Chondrocyte (in vitro differentiated cells): ENCODE results near the gene FERMT2. TPM values are rescaled to one million over a fixed set of nuclear protein-coding genes. Genes with fewer than 3 reads are reported as not detected.

ENCODE experiments used
- DNase-seq: peaks from one replicate; pipeline ENCODE4 v3.0.0; 2021; ENCODE audit warnings: mixed read lengths, low spot score
- H3K27ac Mint-ChIP-seq: one replicate; pipeline ENCODE4 v1.8.0; 2021; ENCODE audit warnings: mild to moderate bottlenecking, moderate library complexity, mixed read lengths; ENCODE audit not compliant: unreplicated experiment
- H3K27me3 Mint-ChIP-seq: 2 replicates; pipeline ENCODE4 v1.8.0; 2021; ENCODE audit warnings: low read depth, mixed read lengths
- H3K36me3 Mint-ChIP-seq: 2 replicates; pipeline ENCODE4 v1.8.0; 2021; ENCODE audit warnings: low read depth, mixed read lengths
- H3K4me1 Mint-ChIP-seq: 2 replicates; pipeline ENCODE4 v1.8.0; 2021; ENCODE audit warnings: low read depth, mild to moderate bottlenecking, mixed read lengths
- H3K4me3 Mint-ChIP-seq: one replicate; pipeline ENCODE4 v1.8.0; 2021; ENCODE audit warnings: mild to moderate bottlenecking, moderate library complexity, mixed read lengths; ENCODE audit not compliant: unreplicated experiment
- H3K9me3 Mint-ChIP-seq: 2 replicates; pipeline ENCODE4 v1.8.0; 2021; ENCODE audit warnings: low read depth, mixed read lengths
- total RNA-seq: library from RNA; stranded (reverse); gene quantifications from 3 replicates; pipeline ENCODE4 v1.2.1, GENCODE V29; 2021
- TF ChIP-seq, protein P1 (sequence below): fragments of 200-600 bp; sonication (generic); IDR thresholded peaks from 2 replicates; pipeline ENCODE4 v1.5.0; 2021; ENCODE audit warnings: antibody characterized with exemption, mild to moderate bottlenecking, moderate library complexity

The FERMT2 gene
- total RNA-seq, 1 donor from 2014 or later: 518 TPM

GRCh38 chr14:52902971-52903619 is 47.8 kb downstream of the FERMT2 start:
- Mint-ChIP-seq H3K4me1 (peaks cover 84% of the 10 kb centered on the region), H3K9me3 (no peaks in the 10 kb centered on the region), H3K36me3 (peaks cover 35% of the 10 kb centered on the region), H3K27ac (peak overlapping the region; percentile 71), H3K27me3 (no peaks in the 10 kb centered on the region), H3K4me3 (no peak overlapping the region)
- TF ChIP-seq, protein P1, sequence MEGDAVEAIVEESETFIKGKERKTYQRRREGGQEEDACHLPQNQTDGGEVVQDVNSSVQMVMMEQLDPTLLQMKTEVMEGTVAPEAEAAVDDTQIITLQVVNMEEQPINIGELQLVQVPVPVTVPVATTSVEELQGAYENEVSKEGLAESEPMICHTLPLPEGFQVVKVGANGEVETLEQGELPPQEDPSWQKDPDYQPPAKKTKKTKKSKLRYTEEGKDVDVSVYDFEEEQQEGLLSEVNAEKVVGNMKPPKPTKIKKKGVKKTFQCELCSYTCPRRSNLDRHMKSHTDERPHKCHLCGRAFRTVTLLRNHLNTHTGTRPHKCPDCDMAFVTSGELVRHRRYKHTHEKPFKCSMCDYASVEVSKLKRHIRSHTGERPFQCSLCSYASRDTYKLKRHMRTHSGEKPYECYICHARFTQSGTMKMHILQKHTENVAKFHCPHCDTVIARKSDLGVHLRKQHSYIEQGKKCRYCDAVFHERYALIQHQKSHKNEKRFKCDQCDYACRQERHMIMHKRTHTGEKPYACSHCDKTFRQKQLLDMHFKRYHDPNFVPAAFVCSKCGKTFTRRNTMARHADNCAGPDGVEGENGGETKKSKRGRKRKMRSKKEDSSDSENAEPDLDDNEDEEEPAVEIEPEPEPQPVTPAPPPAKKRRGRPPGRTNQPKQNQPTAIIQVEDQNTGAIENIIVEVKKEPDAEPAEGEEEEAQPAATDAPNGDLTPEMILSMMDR: no peak
- no peak for DNase-seq

DNA sequence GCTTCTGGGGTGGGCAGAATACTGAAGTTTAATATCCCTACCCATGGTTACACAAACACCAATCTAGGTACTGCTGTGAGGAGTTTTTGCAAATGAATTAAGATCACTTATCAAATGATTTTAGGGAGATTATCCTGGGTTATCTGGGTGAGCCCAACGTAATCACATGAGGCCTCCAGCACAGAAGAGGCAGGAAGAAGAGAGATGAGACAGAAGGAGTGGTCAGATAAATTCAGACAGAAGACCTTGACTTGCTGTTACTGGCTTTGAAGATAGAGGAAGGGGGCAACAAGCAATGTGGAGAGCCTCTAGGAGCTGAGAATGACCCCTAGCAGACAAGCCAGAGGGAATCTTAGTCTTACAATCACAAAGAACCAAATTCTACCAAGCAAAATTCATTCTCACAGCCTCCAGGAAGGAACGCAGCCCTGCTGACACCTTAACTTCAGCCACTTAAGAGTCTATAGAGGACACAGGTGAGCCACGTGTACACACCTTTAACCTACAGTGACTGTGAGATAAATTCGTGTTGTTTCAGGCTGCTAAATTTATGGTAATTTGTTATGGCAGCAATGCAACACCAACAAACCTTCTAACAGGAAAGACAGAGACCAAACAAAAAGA is 49.4 kb downstream of the FERMT2 start:
- DNase-seq: no peak
- Mint-ChIP-seq H3K36me3 (peaks cover 26% of the 10 kb centered on the region), H3K27me3 (no peaks in the 10 kb centered on the region), H3K4me3 (no peak overlapping the region), H3K9me3 (no peaks in the 10 kb centered on the region), H3K27ac (peak overlapping the region; percentile 52), H3K4me1 (peaks cover 76% of the 10 kb centered on the region)
- TF ChIP-seq, protein P1: no peak

GRCh38 chr14:52900731-52901130 is 50.1 kb downstream of the FERMT2 start:
- no peaks in the 10 kb centered on the region for H3K9me3 Mint-ChIP-seq
- H3K36me3 Mint-ChIP-seq: peaks cover 25% of the 10 kb centered on the region
- peaks cover 69% of the 10 kb centered on the region for H3K4me1 Mint-ChIP-seq
- peak overlapping the region; percentile 55 for H3K27ac Mint-ChIP-seq
- H3K4me3 Mint-ChIP-seq: no peak overlapping the region
- H3K27me3 Mint-ChIP-seq: no peaks in the 10 kb centered on the region
- DNase-seq: no peak
- TF ChIP-seq, protein P1: no peak

DNA sequence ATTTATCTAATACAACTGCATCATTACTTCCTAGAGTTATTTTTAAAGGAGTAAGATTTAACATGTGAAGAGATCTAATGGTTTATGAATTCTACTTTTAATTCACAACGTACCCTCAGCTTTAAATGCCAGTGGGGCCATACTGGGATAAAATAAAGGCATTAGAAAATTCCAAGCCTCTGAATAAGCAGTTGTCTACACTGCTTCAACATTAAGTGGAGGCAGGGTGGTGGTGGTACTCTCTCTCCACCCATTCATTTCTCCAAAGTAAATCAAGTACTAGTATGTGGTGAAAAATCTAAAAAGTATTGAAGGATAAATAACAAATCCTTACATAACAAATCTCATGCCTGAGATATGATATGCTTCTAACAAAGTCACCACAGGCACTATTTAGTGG is 52.4 kb downstream of the FERMT2 start:
- peak overlapping the region; percentile 12 for H3K27ac Mint-ChIP-seq
- no peak overlapping the region for H3K4me3 Mint-ChIP-seq
- TF ChIP-seq, protein P1: no peak
- H3K27me3 Mint-ChIP-seq: no peaks in the 10 kb centered on the region
- H3K4me1 Mint-ChIP-seq: peaks cover 65% of the 10 kb centered on the region
- H3K9me3 Mint-ChIP-seq: no peaks in the 10 kb centered on the region
- peaks cover 18% of the 10 kb centered on the region for H3K36me3 Mint-ChIP-seq
- no peak for DNase-seq

DNA sequence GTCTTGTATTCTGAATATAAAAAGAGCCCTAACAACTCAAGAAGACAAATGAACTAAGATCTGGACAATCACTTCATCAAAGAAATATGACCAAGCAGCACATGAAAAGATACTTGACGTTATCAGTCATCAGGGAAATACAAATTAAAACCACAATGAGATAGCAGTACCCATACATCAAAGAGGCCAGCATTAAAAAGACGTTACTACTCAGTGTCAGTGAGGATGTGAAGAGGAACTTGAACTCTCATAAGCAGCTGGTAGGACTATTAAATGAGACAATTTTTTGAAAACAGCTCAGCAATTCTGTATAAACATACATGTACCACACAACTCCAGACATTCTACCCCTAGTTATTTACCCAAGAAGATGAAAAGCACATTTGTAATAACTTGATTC is 55.9 kb downstream of the FERMT2 start:
- Mint-ChIP-seq H3K9me3 (no peaks in the 10 kb centered on the region), H3K27me3 (no peaks in the 10 kb centered on the region), H3K4me1 (peaks cover 56% of the 10 kb centered on the region), H3K4me3 (no peak overlapping the region), H3K27ac (peak overlapping the region; percentile 71), H3K36me3 (peaks cover 19% of the 10 kb centered on the region)
- DNase-seq: no peak
- TF ChIP-seq, protein P1: no peak
